ENCODE measurements around the gene VOPP1.
"Not testable (repeated sequence)": the region's sequence is repeated elsewhere in the genome, so short reads cannot be mapped to it uniquely, and the experiment has no call there.

VOPP1 gene, protein sequence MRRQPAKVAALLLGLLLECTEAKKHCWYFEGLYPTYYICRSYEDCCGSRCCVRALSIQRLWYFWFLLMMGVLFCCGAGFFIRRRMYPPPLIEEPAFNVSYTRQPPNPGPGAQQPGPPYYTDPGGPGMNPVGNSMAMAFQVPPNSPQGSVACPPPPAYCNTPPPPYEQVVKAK

DNA sequence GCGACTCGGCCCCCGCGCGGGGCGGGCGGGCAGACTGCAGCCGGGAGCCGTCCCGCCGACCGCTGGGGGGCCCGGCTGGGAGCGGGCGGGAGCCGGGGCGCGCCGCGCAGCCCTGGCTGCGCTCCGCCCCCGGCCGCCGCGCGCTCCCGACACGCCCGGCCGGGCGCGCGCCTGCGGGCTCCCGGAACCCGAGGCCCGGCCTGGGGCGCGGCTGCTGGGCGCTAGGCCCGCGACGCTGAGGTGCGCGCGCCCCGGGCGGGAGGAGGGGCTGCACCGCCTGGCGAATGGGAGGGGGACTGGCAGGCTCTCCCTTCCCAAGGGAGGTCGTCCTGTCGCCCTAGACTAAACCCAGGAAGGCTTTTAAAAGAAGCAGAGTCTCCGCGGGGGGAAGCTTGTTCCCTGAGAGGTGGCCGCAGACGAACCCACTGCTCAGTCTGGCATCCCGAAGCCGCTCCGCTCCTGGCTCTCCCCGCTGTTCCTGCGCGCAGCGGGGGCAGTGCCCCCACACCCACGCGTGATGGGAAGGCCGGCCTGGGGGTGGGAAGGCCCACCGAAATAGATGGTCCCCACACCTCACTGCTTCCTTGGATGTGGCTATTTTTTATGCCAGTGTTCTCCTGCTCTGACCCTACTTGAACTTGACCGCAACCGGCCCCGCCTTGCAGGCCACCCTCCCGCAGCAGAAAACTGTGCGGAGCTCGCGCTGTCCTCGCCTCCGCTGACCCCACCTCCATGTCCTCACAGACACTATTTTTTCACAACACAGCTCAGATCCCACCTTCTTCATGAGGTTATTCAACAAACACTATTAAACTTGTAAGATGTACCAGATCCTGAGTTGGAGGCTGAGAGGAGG, at the start of gene VOPP1:
Gene VOPP1, minus strand, starts transcription at position 125 of the 856 bp plus-strand sequence. CDS start 178 bp downstream, outside the sequence.
- peak; percentile 48 for TF ChIP-seq POLR2A (IDR thresholded peaks at IDR 0.05; ENCODE audit: low read length)
- TF ChIP-seq GATA1 (IDR thresholded peaks at IDR 0.05; ENCODE audit: low read depth, low read length) = no peak

DNA sequence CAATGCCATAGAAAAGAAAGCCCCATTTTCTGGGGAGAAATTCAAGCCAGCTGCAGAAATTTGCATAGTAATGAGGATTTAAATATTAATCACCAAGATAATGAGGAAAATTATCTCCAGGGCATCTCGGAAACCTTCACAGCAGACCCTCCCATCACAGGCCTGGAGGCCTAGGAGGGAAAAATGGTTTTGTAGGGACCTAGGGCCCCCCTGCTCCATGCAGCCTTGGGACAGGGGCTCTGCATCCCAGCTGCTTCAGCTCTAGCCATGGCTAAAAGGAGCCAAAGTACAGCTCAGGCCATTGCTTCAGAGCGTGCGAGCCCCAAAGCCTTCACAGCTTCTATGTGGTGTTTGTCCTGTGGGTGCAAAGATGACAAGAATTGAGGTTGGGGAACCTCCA, 46.6 kb upstream of the VOPP1 start:
- TF ChIP-seq POLR2A (IDR thresholded peaks at IDR 0.05; ENCODE audit: low read length) (no peak), GATA1 (IDR thresholded peaks at IDR 0.05; ENCODE audit: low read depth, low read length) (no peak)
- DNase-seq = no peak

More for the DNA sequence above, at the start of gene VOPP1:
- peak; percentile 78 to 86 for DNase-seq

DNA sequence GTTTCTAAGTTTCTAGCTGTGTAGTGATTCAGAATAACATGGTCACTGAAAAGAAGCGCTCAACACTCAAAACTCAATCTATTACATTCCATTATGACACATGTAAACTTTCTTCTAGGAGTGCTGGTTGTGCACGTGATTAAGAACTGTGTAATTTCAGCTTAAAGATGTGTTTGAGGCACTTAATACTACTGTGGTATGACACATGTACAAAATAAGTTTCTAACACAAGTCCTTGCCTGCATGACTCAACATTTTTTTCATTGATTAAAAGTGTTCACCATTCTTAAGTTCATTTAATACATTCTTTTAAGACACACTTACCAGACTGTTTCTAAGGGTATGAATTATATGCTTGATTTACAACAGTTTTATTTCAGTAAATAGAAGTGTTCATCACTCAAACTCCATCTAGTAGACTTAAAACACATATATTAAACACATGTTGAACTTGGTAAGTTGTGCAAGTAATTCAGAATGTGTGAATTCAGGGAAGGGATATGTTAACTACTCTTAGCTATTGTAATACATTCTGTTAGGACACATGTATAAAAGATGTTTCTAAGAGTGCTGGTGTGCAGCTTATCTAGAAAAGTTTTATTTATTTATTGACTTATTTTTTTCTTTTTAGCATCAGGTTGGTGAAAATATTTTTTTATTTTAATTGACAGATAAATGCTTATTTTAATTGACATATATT, 42.2 kb upstream of the VOPP1 start:
- not testable (repeated sequence) for DNase-seq

- not testable (repeated sequence) for DNase-seq
These were observed 37.4 kb upstream of the VOPP1 start for GRCh38 chr7:55609726-55610125.

GRCh38 chr7:55605661-55606060, 33.4 kb upstream of the VOPP1 start:
- not testable (repeated sequence) for DNase-seq

- not testable (repeated sequence) for DNase-seq
These were observed 25.7 kb upstream of the VOPP1 start for GRCh38 chr7:55597944-55598499.

- not testable (repeated sequence) for DNase-seq
These were observed 25.0 kb upstream of the VOPP1 start for GRCh38 chr7:55597214-55597739.

DNA sequence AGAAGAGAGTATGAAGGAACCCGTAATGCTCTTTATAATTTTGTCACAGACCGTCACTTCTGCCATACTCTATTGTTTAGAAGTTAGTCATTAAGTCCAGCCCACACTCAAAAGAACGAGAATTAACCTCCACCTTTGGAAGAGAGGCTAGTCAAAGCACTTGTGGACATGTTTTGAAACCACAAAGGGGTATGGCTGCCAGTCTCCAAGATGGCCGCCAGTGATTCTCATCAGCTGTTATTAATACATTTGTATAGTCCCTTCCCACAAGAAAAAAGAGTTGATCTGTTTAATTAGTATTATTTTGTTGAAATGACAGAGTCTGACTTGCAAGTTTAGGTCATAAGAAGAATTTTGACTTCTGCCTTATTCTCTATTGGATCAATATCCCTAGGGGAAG, 23.2 kb upstream of the VOPP1 start:
- no peak for DNase-seq
- TF ChIP-seq POLR2A (IDR thresholded peaks at IDR 0.05; ENCODE audit: low read length) = no peak
- TF ChIP-seq GATA1 (IDR thresholded peaks at IDR 0.05; ENCODE audit: low read depth, low read length) = no peak

- no peak for DNase-seq
These were observed 22.6 kb upstream of the VOPP1 start for GRCh38 chr7:55594870-55595269.

DNA sequence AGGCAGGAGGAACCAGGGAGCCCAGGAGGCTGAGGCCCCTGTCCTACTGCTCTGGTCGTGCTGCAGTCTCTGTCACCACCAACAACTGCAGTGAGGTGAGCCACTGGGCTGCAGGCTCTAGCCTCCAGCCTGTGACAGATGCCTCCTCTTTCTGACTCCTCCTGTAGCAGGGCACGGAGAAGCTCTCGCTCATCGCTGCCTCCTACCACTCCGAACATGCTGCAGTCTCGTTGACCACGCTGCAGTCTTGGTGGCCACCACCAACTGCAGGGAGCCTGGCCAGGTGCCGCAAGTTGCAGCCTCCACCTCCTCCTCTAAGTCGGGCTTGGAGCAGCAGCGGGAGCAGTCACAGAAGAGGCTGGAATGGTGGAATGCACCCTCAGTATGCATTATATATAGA, 22.1 kb upstream of the VOPP1 start:
- no peak for DNase-seq
- TF ChIP-seq GATA1 (IDR thresholded peaks at IDR 0.05; ENCODE audit: low read depth, low read length) = no peak

More at GRCh38 chr7:55594870-55595269, 22.6 kb upstream of the VOPP1 start:
- no peak for TF ChIP-seq GATA1 (IDR thresholded peaks at IDR 0.05; ENCODE audit: low read depth, low read length)
- no peak for TF ChIP-seq POLR2A (IDR thresholded peaks at IDR 0.05; ENCODE audit: low read length)

- DNase-seq = peak; percentile 39 to 76
- TF ChIP-seq GATA1 (IDR thresholded peaks at IDR 0.05; ENCODE audit: low read depth, low read length) (no peak), POLR2A (IDR thresholded peaks at IDR 0.05; ENCODE audit: low read length) (no peak)
These were observed 21.4 kb upstream of the VOPP1 start for GRCh38 chr7:55593515-55594318.

- no peak for TF ChIP-seq POLR2A (IDR thresholded peaks at IDR 0.05; ENCODE audit: low read length)
- TF ChIP-seq GATA1 (IDR thresholded peaks at IDR 0.05; ENCODE audit: low read depth, low read length) = no peak
- no peak for DNase-seq
These were observed 20.8 kb upstream of the VOPP1 start for GRCh38 chr7:55593172-55593514.

- DNase-seq = no peak
- TF ChIP-seq POLR2A (IDR thresholded peaks at IDR 0.05; ENCODE audit: low read length) = no peak
- no peak for TF ChIP-seq GATA1 (IDR thresholded peaks at IDR 0.05; ENCODE audit: low read depth, low read length)
These were observed 20.2 kb upstream of the VOPP1 start for GRCh38 chr7:55592492-55592891.

All from erythroblast (primary cell).